BLaER1 (cell line): ENCODE measurements around the gene MYRFL.

Experiments used
- H3K27ac ChIP-seq: shearing (Covaris generic); formaldehyde crosslinking; 2 replicates; pipeline ENCODE4 v1.8.1; 2022
- H3K27me3 ChIP-seq: shearing (Covaris generic); formaldehyde crosslinking; 2 replicates; pipeline ENCODE4 v1.8.1; 2022
- H3K36me3 ChIP-seq: shearing (Covaris generic); formaldehyde crosslinking; 2 replicates; pipeline ENCODE4 v1.8.1; 2022
- H3K4me1 ChIP-seq: shearing (Covaris generic); formaldehyde crosslinking; 2 replicates; pipeline ENCODE4 v1.8.1; 2022
- H3K4me2 ChIP-seq: shearing (Covaris generic); formaldehyde crosslinking; 2 replicates; pipeline ENCODE4 v1.8.1; 2022
- H3K4me3 ChIP-seq: shearing (Covaris generic); formaldehyde crosslinking; 2 replicates; pipeline ENCODE4 v1.8.1; 2022
- H3K9ac ChIP-seq: shearing (Covaris generic); formaldehyde crosslinking; 2 replicates; pipeline ENCODE4 v1.8.1; 2022
- H3K9me3 ChIP-seq: shearing (Covaris generic); formaldehyde crosslinking; 2 replicates; pipeline ENCODE4 v1.8.1; 2022
- H4K20me1 ChIP-seq: shearing (Covaris generic); formaldehyde crosslinking; 2 replicates; pipeline ENCODE4 v1.8.1; 2022
- Cebpa-rat ChIP-seq: shearing (Covaris generic); IDR thresholded peaks from 2 replicates; pipeline ENCODE4 v1.8.1; 2022

MYRFL gene

GRCh38 chr12:69966839-69967238, 141.8 kb downstream of the MYRFL start:
- Histone ChIP-seq H3K9me3 (no peaks in the 10 kb centered on the region), H3K27me3 (no peaks in the 10 kb centered on the region), H3K4me3 (no peak overlapping the region), H3K4me2 (no peak overlapping the region), H3K9ac (no peak overlapping the region), H4K20me1 (no peaks in the 10 kb centered on the region), H3K4me1 (0 out of 2 replicates have a peak, but pooled peaks cover 4% of the 10 kb centered on the region), H3K36me3 (no peaks in the 10 kb centered on the region), H3K27ac (no peak overlapping the region)
- TF ChIP-seq Cebpa-rat, result no peak

DNA sequence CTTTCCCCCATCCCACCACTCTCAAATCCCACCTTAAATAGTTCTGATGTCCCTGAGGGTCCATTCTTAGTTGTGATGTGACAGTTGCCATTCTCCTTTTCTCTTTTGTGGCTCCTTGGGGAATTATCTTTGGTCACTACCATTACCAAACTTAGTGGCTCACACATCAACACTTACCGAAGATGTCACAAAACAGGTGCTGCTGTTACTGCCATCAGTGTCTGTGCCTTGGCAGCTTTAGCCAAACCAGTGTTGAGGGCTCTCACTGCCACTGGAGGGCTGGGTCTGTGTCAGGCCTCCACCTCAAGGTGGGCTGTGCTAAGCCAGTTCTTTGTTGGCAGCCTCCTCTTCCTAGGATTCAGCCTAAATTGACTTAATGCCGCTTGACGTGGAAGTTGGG, 144.0 kb downstream of the MYRFL start:
- H3K4me1 ChIP-seq, result 0 out of 2 replicates have a peak, but pooled peaks cover 4% of the 10 kb centered on the region
- H3K4me2 ChIP-seq, result no peak overlapping the region
- no peaks in the 10 kb centered on the region for H3K27me3 ChIP-seq
- no peak for TF ChIP-seq Cebpa-rat
- H3K27ac ChIP-seq, result no peak overlapping the region
- H4K20me1 ChIP-seq, result no peaks in the 10 kb centered on the region
- H3K9ac ChIP-seq, result no peak overlapping the region
- H3K4me3 ChIP-seq, result no peak overlapping the region
- H3K36me3 ChIP-seq, result no peaks in the 10 kb centered on the region
- H3K9me3 ChIP-seq, result no peaks in the 10 kb centered on the region

DNA sequence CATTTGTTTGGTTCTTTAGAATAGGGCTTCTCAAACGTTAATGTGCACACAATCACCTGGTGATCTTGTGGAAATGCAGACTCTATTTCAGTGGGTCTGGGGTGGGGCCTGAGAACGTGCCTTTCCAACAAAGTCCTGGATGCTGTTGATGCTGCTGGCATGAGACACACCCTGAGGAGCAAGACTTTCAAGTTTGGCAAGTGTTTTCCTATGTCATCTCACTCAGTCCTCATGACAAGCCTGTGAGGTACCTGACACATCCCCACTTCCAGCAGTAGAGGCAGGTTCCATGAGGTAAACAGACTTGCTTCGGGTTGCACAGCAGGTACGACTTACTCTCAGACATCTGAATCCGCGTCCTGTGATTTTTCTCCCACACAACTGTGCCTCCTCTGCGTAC, 147.1 kb downstream of the MYRFL start:
- no peak overlapping the region for H3K4me3 ChIP-seq

DNA sequence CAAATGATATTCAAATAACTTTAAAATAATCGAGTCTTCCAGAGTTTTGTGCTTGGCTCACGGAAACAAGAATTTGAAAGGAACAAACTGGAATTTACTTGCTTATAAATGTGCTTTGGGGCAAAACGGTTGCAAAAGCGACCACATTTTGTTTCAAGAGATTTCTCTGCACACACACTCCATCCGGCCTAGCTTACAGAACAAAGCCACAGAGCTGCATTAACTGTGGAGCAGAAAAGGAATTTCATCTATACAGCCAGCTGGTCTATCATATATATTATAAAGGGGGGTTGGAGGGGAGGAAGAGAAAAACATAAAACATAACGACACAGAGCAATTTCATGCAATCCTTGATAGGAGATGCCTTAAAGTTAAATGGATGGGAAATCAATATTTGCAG, 153.0 kb downstream of the MYRFL start:
- no peaks in the 10 kb centered on the region for H3K4me1 ChIP-seq
- H3K9me3 ChIP-seq, result no peaks in the 10 kb centered on the region
- no peaks in the 10 kb centered on the region for H4K20me1 ChIP-seq
- TF ChIP-seq Cebpa-rat, result no peak
- no peaks in the 10 kb centered on the region for H3K27me3 ChIP-seq
- no peak overlapping the region for H3K27ac ChIP-seq
- no peak overlapping the region for H3K4me2 ChIP-seq
- no peak overlapping the region for H3K4me3 ChIP-seq
- H3K36me3 ChIP-seq, result no peaks in the 10 kb centered on the region
- no peak overlapping the region for H3K9ac ChIP-seq

More for the DNA sequence above, 147.1 kb downstream of the MYRFL start:
- Histone ChIP-seq H4K20me1 (no peaks in the 10 kb centered on the region), H3K9ac (no peak overlapping the region), H3K27me3 (no peaks in the 10 kb centered on the region), H3K9me3 (no peaks in the 10 kb centered on the region), H3K36me3 (no peaks in the 10 kb centered on the region), H3K4me2 (no peak overlapping the region), H3K27ac (no peak overlapping the region), H3K4me1 (no peaks in the 10 kb centered on the region)
- no peak for TF ChIP-seq Cebpa-rat

DNA sequence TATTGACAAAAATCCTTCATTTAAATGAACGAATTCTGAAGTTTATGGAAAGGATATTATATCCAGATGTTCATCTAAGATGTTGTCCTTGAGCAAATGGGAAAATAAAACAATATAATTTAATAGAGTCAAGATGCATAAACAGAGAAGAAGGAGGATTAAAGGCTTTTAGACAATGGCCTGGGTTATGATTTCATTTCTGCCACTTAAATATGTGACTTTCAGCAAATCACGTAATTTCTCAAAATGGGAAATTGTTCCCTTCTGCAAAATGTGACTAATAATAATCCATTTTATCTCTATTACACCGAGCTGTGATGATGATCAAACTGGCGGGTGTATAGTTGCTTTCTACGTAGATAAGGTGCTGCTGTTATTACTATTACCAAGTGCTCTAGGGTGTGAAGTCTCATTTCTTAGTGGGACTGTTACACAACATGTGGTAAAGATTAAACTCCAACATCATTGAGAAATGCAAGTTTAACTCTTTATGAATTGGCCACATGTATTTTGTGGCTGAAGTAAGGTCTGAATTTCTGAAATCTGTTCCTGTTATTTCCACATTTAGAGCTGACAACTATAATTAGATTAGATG, 157.0 kb downstream of the MYRFL start:
- no peak for TF ChIP-seq Cebpa-rat

GRCh38 chr12:69984241-69984640, 159.2 kb downstream of the MYRFL start:
- Histone ChIP-seq H3K4me1 (no peaks in the 10 kb centered on the region), H3K9me3 (no peaks in the 10 kb centered on the region), H4K20me1 (no peaks in the 10 kb centered on the region), H3K27ac (no peak overlapping the region), H3K4me3 (no peak overlapping the region), H3K9ac (no peak overlapping the region), H3K36me3 (no peaks in the 10 kb centered on the region), H3K4me2 (no peak overlapping the region), H3K27me3 (no peaks in the 10 kb centered on the region)
- TF ChIP-seq Cebpa-rat, result no peak

More for the DNA sequence above, 157.0 kb downstream of the MYRFL start:
- Histone ChIP-seq H3K9ac (no peak overlapping the region), H3K27me3 (no peaks in the 10 kb centered on the region), H4K20me1 (no peaks in the 10 kb centered on the region), H3K4me2 (no peak overlapping the region), H3K27ac (no peak overlapping the region), H3K4me3 (no peak overlapping the region), H3K9me3 (no peaks in the 10 kb centered on the region), H3K4me1 (no peaks in the 10 kb centered on the region), H3K36me3 (no peaks in the 10 kb centered on the region)

DNA sequence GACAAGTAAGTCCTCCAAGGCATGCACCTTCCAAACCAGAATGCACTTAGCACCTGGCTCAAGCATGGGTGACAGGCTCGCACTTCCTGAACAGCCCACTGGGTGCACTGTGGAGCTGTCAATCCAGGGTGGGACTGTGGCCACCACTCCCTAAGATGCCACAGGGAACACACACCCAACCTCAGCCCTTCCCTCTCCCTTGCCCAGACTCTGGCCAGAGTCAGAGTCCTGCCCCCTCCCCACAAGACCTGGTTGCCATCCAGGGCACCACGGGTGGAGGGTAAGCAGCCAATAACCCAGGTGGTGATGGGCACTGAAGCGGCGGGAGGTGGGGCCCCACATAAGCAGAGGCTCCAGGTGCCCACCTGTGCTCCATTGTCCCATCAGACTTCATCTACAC, 160.6 kb downstream of the MYRFL start:
- no peak overlapping the region for H3K27ac ChIP-seq
- no peak overlapping the region for H3K4me3 ChIP-seq
- no peaks in the 10 kb centered on the region for H3K36me3 ChIP-seq
- no peaks in the 10 kb centered on the region for H3K27me3 ChIP-seq
- H3K4me2 ChIP-seq, result no peak overlapping the region
- H3K9me3 ChIP-seq, result no peaks in the 10 kb centered on the region
- H3K4me1 ChIP-seq, result no peaks in the 10 kb centered on the region
- H3K9ac ChIP-seq, result no peak overlapping the region
- TF ChIP-seq Cebpa-rat, result no peak
- no peaks in the 10 kb centered on the region for H4K20me1 ChIP-seq

GRCh38 chr12:69986114-69986513, 161.1 kb downstream of the MYRFL start:
- H3K4me2 ChIP-seq, result no peak overlapping the region
- no peak overlapping the region for H3K4me3 ChIP-seq
- no peaks in the 10 kb centered on the region for H4K20me1 ChIP-seq
- no peaks in the 10 kb centered on the region for H3K9me3 ChIP-seq
- H3K4me1 ChIP-seq, result no peaks in the 10 kb centered on the region
- no peaks in the 10 kb centered on the region for H3K36me3 ChIP-seq
- TF ChIP-seq Cebpa-rat, result no peak
- H3K27ac ChIP-seq, result no peak overlapping the region
- H3K27me3 ChIP-seq, result no peaks in the 10 kb centered on the region
- no peak overlapping the region for H3K9ac ChIP-seq

GRCh38 chr12:69987579-69988091, 162.6 kb downstream of the MYRFL start:
- Histone ChIP-seq H3K4me2 (no peak overlapping the region), H3K27ac (no peak overlapping the region), H3K9ac (no peak overlapping the region), H3K36me3 (no peaks in the 10 kb centered on the region), H3K9me3 (no peaks in the 10 kb centered on the region), H3K27me3 (no peaks in the 10 kb centered on the region), H3K4me1 (no peaks in the 10 kb centered on the region), H4K20me1 (no peaks in the 10 kb centered on the region), H3K4me3 (no peak overlapping the region)
- TF ChIP-seq Cebpa-rat, result no peak

DNA sequence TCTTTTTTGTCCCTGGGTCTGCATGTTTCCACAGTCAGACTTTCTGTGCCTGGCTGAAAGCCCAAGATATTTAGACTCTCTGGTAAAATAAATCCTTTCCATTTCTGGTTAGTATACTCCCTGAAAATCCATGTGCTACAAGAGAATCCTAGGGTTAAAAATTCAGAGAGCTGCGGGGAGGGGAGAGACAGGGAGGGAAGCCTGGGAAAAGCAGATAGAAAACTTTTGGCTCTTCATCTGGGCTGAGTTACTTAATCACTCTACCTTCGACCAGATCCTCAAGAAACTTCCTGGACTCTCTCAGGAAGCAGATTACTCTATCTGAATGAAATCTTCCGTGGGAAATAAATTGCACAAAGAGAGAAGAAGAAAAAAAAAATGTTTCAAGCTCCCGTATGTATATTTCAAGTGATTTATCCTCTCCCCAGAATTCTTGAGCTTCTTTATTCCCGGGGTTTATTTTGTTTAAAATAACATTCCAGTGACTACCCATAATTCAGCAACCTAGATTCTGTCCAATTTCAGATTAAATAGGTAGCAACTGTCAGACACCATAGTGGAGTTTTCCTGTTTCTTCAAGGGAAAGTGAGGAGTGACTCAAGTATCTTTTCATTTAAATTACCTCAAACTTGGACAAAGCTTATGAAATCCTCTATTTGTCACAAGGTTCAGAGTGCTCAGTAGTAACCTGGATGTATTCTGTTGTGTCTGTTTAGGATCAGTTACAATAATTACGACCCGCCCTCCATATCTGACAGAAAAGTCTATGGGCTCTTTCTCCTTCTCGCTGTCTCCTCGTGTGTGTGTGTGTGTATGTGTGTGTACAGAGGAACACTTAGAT, 163.7 kb downstream of the MYRFL start:
- Histone ChIP-seq H3K9ac (no peak overlapping the region), H3K4me1 (no peaks in the 10 kb centered on the region), H3K4me2 (no peak overlapping the region), H3K27me3 (no peaks in the 10 kb centered on the region), H3K4me3 (no peak overlapping the region), H3K27ac (no peak overlapping the region), H4K20me1 (no peaks in the 10 kb centered on the region), H3K9me3 (0 out of 2 replicates have a peak, but pooled peaks cover 7% of the 10 kb centered on the region), H3K36me3 (no peaks in the 10 kb centered on the region)
- no peak for TF ChIP-seq Cebpa-rat
